WTC11 (cell line): ENCODE data around the gene SPAG9. TPM values are rescaled to one million over a fixed set of nuclear protein-coding genes. Genes with fewer than 3 reads are reported as not detected.

Source experiments
- ATAC-seq: fragments of 200-7000 bp; cut with Tn5 transposase; 2 replicates; pipeline ENCODE4 v1.10.0; 2021; ENCODE audit warnings: mild to moderate bottlenecking, moderate library complexity
- CTCF ChIA-PET: fragments of 300-600 bp; sonication (Branson Sonifier 250); formaldehyde crosslinking; loops from one replicate; lab custom pipeline; 2021; ENCODE audit warnings: antibody characterized with exemption; lab: Charles Lee
- POLR2A ChIA-PET: fragments of 350-600 bp; sonication (Branson Sonifier 250); formaldehyde crosslinking; loops from one replicate; lab custom pipeline; 2021; ENCODE audit warnings: antibody characterized with exemption; lab: Charles Lee
- DNase-seq: peaks from one replicate; pipeline ENCODE4 v3.0.0; 2021; ENCODE audit warnings: low spot score
- H3K27ac Mint-ChIP-seq: 2 replicates; pipeline ENCODE4 v1.8.0; 2021; ENCODE audit warnings: mixed read lengths
- H3K27me3 Mint-ChIP-seq: 2 replicates; pipeline ENCODE4 v1.8.0; 2021; ENCODE audit warnings: low read depth, mild to moderate bottlenecking, moderate library complexity, mixed read lengths
- H3K36me3 Mint-ChIP-seq: 2 replicates; pipeline ENCODE4 v1.8.0; 2021; ENCODE audit warnings: mixed read lengths
- H3K4me1 Mint-ChIP-seq: 2 replicates; pipeline ENCODE4 v1.8.0; 2022; ENCODE audit warnings: mixed read lengths
- H3K4me3 Mint-ChIP-seq: 2 replicates; pipeline ENCODE4 v1.8.0; 2021; ENCODE audit warnings: mild to moderate bottlenecking, moderate library complexity, mixed read lengths
- H3K9me3 Mint-ChIP-seq: 2 replicates; pipeline ENCODE4 v1.8.0; 2021; ENCODE audit warnings: mixed read lengths
- CREB1 ChIP-seq: sonication (generic); formaldehyde crosslinking; IDR thresholded peaks from 2 replicates; pipeline ENCODE4 v1.8.0; 2023; ENCODE audit warnings: mild to moderate bottlenecking, missing genetic modification reagents
- FOXK1 ChIP-seq: sonication (generic); formaldehyde crosslinking; IDR thresholded peaks from 2 replicates; pipeline ENCODE4 v1.8.0; 2022; ENCODE audit warnings: mild to moderate bottlenecking, moderate library complexity, missing genetic modification reagents
- FOXP1 ChIP-seq: sonication (generic); formaldehyde crosslinking; IDR thresholded peaks from 2 replicates; pipeline ENCODE4 v1.8.0; 2022; ENCODE audit warnings: missing genetic modification reagents, mild to moderate bottlenecking, moderate library complexity, borderline replicate concordance
- KAT7 ChIP-seq: sonication (generic); formaldehyde crosslinking; IDR thresholded peaks from 2 replicates; pipeline ENCODE4 v1.8.1; 2023; ENCODE audit warnings: missing genetic modification reagents, mild to moderate bottlenecking, borderline replicate concordance
- NFYB ChIP-seq: sonication (generic); formaldehyde crosslinking; conservative IDR thresholded peaks from 2 replicates; pipeline ENCODE4 v1.8.0; 2022; ENCODE audit warnings: low read depth, missing genetic modification reagents
- NR2C2 ChIP-seq: sonication (generic); formaldehyde crosslinking; IDR thresholded peaks from 2 replicates; pipeline ENCODE4 v1.8.0; 2022; ENCODE audit warnings: mild to moderate bottlenecking, missing genetic modification reagents
- RORB ChIP-seq: fragments of 250-450 bp; sonication (Bioruptor Pico); IDR thresholded peaks from 2 replicates; pipeline ENCODE4 v1.9.0; 2021; ENCODE audit warnings: mild to moderate bottlenecking
- STAT6 ChIP-seq: sonication (generic); formaldehyde crosslinking; conservative IDR thresholded peaks from 2 replicates; pipeline ENCODE4 v1.8.1; 2023; ENCODE audit warnings: mild to moderate bottlenecking, low read depth, missing genetic modification reagents, moderate library complexity
- TCF7 ChIP-seq: sonication (generic); formaldehyde crosslinking; IDR thresholded peaks from 2 replicates; pipeline ENCODE4 v1.8.0; 2022; ENCODE audit warnings: mild to moderate bottlenecking, low read depth, missing genetic modification reagents, moderate library complexity
- ZNF121 ChIP-seq: sonication (generic); formaldehyde crosslinking; IDR thresholded peaks from 2 replicates; pipeline ENCODE4 v1.8.0; 2023; ENCODE audit warnings: missing genetic modification reagents
- ZNF138 ChIP-seq: sonication (generic); formaldehyde crosslinking; conservative IDR thresholded peaks from 2 replicates; pipeline ENCODE4 v1.8.1; 2022; ENCODE audit warnings: mild to moderate bottlenecking, moderate library complexity, missing genetic modification reagents
- ZNF219 ChIP-seq: sonication (generic); formaldehyde crosslinking; IDR thresholded peaks from 2 replicates; pipeline ENCODE4 v1.8.0; 2023; ENCODE audit warnings: missing genetic modification reagents, mild to moderate bottlenecking, borderline replicate concordance
- ZNF232 ChIP-seq: sonication (generic); formaldehyde crosslinking; IDR thresholded peaks from 2 replicates; pipeline ENCODE4 v1.8.0; 2022; ENCODE audit warnings: mild to moderate bottlenecking, missing genetic modification reagents
- ZNF281 ChIP-seq: sonication (generic); formaldehyde crosslinking; IDR thresholded peaks from 2 replicates; pipeline ENCODE4 v1.8.0; 2023; ENCODE audit warnings: mild to moderate bottlenecking, missing genetic modification reagents
- ZNF396 ChIP-seq: fragments of 250-450 bp; sonication (Bioruptor Pico); IDR thresholded peaks from 2 replicates; pipeline ENCODE4 v1.8.0; 2021; ENCODE audit warnings: mild to moderate bottlenecking, moderate library complexity, borderline replicate concordance
- ZNF425 ChIP-seq: fragments of 250-450 bp; sonication (Bioruptor Pico); conservative IDR thresholded peaks from 2 replicates; pipeline ENCODE4 v1.9.0; 2021; ENCODE audit warnings: mild to moderate bottlenecking
- total RNA-seq: library from RNA; stranded (reverse); gene quantifications from 3 replicates; pipeline ENCODE4 v1.2.3, GENCODE V29; 2021
- TF ChIP-seq, protein P1 (sequence below): fragments of 250-450 bp; sonication (Bioruptor Pico); IDR thresholded peaks from 2 replicates; pipeline ENCODE4 v1.9.0; 2021; ENCODE audit warnings: mild to moderate bottlenecking
- TF ChIP-seq, protein P2 (sequence below): fragments of 250-450 bp; sonication (Bioruptor Pico); IDR thresholded peaks from 2 replicates; pipeline ENCODE4 v1.9.0; 2021; ENCODE audit warnings: moderate library complexity, mild to moderate bottlenecking, inconsistent platforms, borderline replicate concordance

Gene SPAG9
- total RNA-seq, 1 experiment from 2014 or later = 51.9 TPM

DNA sequence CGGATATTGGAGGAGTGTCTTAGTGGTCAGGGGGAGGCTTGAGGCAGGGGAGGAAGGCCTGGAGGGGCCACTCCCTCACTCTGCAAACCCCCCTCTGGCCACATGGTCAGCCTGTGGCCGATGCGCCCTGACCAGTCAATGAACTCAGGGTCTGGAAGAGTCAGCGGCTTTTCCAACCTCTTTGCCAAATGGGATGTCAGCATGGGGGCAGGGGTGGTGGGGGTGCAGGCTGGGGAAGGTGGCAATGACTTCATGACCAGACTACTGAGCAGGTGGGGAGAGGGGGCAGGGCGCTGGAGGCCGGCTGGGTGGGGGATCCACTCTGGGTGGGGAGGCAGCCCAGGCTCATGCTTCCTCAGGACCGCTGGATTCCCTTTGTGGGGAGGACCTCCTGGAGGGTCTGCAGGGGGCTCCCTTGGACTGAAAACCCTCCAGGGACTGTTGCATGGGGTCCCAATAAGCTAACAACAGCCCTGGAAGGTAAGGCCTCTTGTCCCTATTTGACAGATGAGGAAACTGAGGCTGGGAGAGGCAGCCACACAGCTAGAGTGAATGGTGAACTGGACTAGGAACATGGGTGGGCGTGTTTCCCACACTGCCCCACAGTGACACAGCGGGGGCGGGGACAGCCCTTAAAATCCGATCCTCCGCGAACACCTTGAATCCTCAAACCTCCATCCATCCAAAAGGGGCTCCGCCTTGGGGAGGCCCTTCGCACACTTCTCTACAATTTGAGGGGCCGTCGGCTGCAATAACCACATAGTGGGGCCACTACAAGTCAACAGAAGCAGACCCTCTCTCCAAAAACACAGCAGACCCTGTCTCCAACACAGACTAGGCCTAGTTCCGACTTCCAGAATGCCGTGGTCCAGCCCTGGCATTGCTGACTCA is 173.5 kb downstream of the SPAG9 start (continued):
- TF ChIP-seq, protein P1, sequence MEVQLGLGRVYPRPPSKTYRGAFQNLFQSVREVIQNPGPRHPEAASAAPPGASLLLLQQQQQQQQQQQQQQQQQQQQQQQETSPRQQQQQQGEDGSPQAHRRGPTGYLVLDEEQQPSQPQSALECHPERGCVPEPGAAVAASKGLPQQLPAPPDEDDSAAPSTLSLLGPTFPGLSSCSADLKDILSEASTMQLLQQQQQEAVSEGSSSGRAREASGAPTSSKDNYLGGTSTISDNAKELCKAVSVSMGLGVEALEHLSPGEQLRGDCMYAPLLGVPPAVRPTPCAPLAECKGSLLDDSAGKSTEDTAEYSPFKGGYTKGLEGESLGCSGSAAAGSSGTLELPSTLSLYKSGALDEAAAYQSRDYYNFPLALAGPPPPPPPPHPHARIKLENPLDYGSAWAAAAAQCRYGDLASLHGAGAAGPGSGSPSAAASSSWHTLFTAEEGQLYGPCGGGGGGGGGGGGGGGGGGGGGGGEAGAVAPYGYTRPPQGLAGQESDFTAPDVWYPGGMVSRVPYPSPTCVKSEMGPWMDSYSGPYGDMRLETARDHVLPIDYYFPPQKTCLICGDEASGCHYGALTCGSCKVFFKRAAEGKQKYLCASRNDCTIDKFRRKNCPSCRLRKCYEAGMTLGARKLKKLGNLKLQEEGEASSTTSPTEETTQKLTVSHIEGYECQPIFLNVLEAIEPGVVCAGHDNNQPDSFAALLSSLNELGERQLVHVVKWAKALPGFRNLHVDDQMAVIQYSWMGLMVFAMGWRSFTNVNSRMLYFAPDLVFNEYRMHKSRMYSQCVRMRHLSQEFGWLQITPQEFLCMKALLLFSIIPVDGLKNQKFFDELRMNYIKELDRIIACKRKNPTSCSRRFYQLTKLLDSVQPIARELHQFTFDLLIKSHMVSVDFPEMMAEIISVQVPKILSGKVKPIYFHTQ (CRISPR knock-in tag) = no peak
- TF ChIP-seq, protein P2, sequence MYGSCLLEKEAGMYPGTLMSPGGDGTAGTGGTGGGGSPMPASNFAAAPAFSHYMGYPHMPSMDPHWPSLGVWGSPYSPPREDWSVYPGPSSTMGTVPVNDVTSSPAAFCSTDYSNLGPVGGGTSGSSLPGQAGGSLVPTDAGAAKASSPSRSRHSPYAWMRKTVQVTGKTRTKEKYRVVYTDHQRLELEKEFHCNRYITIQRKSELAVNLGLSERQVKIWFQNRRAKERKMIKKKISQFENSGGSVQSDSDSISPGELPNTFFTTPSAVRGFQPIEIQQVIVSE (CRISPR knock-in tag) = no peak
- no peak for TF ChIP-seq NR2C2 (CRISPR knock-in tag)
- no peak for TF ChIP-seq ZNF232
- TF ChIP-seq, all 79 proteins: peak for 0

- ATAC-seq (no peak), DNase-seq (no peak)
- H3K36me3 Mint-ChIP-seq = no peaks in the 10 kb centered on the region
- ChIA-PET CTCF (interaction anchor here (1.0 to 3.3 kb wide), 4 partner anchors 83 to 163 kb away, joined by 3 to 20 read pairs (median 10); no protein-coding TSS in a partner anchor), POLR2A (interaction anchor here (0.5 kb wide), 1 partner anchor 1949 kb away, joined by 9 read pairs; the partner anchor contains the start of gene IGF2BP1)
- TF ChIP-seq TCF7 = no peak
- TF ChIP-seq RORB (CRISPR knock-in tag) = no peak
- no peak for TF ChIP-seq FOXK1 (CRISPR knock-in tag)
- 0 out of 2 replicates have a peak, but pooled peaks have one; percentile 21 for TF ChIP-seq FOXP1 (CRISPR knock-in tag)
- no peak for TF ChIP-seq STAT6 (CRISPR knock-in tag)
- no peak for TF ChIP-seq NFYB (CRISPR knock-in tag)
- no peak for TF ChIP-seq KAT7 (CRISPR knock-in tag)
- peaks cover 15% of the 10 kb centered on the region for H3K27me3 Mint-ChIP-seq
- H3K9me3 Mint-ChIP-seq = no peaks in the 10 kb centered on the region
- H3K27ac Mint-ChIP-seq = no peak overlapping the region
- H3K4me3 Mint-ChIP-seq = no peak overlapping the region
- H3K4me1 Mint-ChIP-seq = peaks cover 41% of the 10 kb centered on the region
These were observed 174.3 kb downstream of the SPAG9 start for GRCh38 chr17:50946223-50946890.

- DNase-seq = no peak
- no peak for ATAC-seq
- Mint-ChIP-seq H3K4me3 (no peak overlapping the region), H3K27ac (no peak overlapping the region), H3K27me3 (peaks cover 15% of the 10 kb centered on the region), H3K4me1 (peaks cover 39% of the 10 kb centered on the region), H3K9me3 (no peaks in the 10 kb centered on the region), H3K36me3 (no peaks in the 10 kb centered on the region)
- CTCF ChIA-PET = interaction anchor here (0.9 to 3.3 kb wide), 9 partner anchors 11 to 162 kb away, joined by 3 to 20 read pairs (median 7); partner anchors contain the start of gene TOB1
- POLR2A ChIA-PET = interaction anchor here (1.1 kb wide), 1 partner anchor 10 kb away, joined by 4 read pairs; no protein-coding TSS in a partner anchor
- TF ChIP-seq CREB1 (CRISPR knock-in tag) (no peak), ZNF121 (CRISPR knock-in tag) (no peak), ZNF425 (CRISPR knock-in tag) (no peak), ZNF138 (CRISPR knock-in tag) (no peak), ZNF281 (no peak), ZNF396 (no peak), ZNF219 (CRISPR knock-in tag) (no peak), KAT7 (CRISPR knock-in tag) (no peak)
These were observed 174.9 kb downstream of the SPAG9 start for GRCh38 chr17:50945779-50946222.
